Measurements from ENCODE around the gene PHF23.

DNA sequence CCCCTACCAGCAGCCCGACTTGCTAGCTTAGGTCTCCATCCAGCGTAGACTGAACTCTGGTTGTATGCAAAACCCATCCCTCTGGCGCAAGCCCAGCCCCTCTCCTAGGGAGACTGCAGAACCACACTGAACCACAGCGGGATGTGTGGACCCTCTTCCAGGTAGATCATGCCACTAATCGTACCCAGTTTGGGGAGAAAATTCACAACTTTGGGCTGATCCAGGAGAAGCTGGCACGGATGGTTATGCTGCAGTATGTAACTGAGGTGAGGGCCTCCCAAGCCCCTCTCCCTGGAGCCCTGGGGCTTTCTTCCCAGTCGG is 16.3 kb downstream of the PHF23 start:
- TF ChIP-seq, protein P1, sequence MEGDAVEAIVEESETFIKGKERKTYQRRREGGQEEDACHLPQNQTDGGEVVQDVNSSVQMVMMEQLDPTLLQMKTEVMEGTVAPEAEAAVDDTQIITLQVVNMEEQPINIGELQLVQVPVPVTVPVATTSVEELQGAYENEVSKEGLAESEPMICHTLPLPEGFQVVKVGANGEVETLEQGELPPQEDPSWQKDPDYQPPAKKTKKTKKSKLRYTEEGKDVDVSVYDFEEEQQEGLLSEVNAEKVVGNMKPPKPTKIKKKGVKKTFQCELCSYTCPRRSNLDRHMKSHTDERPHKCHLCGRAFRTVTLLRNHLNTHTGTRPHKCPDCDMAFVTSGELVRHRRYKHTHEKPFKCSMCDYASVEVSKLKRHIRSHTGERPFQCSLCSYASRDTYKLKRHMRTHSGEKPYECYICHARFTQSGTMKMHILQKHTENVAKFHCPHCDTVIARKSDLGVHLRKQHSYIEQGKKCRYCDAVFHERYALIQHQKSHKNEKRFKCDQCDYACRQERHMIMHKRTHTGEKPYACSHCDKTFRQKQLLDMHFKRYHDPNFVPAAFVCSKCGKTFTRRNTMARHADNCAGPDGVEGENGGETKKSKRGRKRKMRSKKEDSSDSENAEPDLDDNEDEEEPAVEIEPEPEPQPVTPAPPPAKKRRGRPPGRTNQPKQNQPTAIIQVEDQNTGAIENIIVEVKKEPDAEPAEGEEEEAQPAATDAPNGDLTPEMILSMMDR (IDR thresholded peaks at IDR 0.05) = no peak
- no peak for TF ChIP-seq POLR2A (IDR thresholded peaks at IDR 0.05)

All from thyroid gland (tissue), 4 donors.